HG02885 (cell line): Measurements from ENCODE around the gene DNAH2.
A peak's percentile ranks its signal among the peaks of the same experiment; 100 is the strongest.

Experiments
- ATAC-seq: cut with Tn5 transposase; IDR thresholded peaks from one replicate; pipeline ENCODE4 v1.9.1; 2021; ENCODE audit warnings: mild to moderate bottlenecking; ENCODE audit not compliant: unreplicated experiment, poor library complexity

Gene DNAH2

GRCh38 chr17:7716901-7717755 is at the start of gene DNAH2:
Gene DNAH2, plus strand, starts transcription at chr17:7717744. Its CDS starts 1,991 bp downstream, at chr17:7719735.
- no peak for ATAC-seq

DNA sequence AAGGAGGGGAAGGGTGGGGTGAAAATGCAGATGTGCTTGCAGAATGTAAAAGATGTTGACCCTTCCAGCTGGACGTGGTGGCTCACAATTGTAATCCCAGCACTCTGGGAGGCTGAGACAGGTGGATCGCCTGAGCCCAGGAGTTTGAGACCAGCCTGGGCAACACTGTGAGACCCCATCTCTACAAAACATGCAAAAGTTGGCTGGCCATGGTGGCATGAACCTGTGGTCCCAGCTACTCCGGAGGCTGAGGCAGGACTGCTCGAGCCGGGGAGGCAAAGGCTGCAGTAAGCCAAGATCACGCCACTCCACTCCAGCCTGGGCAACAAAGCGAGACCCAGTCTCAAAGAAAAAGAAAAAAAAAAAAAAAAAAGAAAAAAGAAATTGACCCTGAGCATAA is 49.1 kb upstream of the DNAH2 start:
- no peak for ATAC-seq

DNA sequence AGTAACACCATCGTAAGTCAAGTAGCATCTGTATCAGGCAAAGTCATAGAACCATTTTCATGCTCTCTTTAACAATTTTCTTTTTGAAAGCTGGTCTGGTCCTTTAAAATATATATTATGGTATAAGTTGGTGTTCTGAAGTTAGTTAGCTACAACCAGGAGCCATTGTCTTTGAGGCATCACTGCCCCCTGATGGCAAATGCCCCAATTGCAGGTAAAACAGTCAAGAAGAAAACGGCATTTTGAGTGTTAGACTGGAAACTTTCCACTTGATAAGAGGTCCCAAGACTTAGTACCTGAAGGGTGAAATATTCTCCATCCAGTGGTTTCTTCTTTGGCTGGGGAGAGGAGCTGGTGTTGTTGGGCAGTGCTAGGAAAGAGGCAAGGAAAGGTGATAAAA is 44.3 kb upstream of the DNAH2 start:
- ATAC-seq = no peak

DNA sequence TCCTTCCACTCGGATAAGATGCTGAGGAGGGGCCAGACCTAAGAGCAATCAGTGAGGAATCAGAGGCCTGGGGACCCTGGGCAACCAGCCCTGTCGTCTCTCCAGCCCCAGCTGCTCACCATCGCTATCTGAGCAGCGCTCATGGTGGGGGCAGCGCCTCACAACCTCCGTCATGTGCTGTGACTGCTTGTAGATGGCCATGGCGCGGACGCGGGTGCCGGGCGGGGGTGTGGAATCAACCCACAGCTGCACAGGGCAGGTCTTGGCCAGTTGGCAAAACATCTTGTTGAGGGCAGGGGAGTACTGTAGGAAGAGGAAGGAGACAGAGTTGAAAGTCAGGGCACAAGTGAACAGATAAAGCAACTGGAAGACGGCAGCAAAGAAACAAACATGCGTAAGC is 42.6 kb upstream of the DNAH2 start:
- no peak for ATAC-seq

- ATAC-seq = no peak
Observed at GRCh38 chr17:7676533-7676932, 41.0 kb upstream of the DNAH2 start.

DNA sequence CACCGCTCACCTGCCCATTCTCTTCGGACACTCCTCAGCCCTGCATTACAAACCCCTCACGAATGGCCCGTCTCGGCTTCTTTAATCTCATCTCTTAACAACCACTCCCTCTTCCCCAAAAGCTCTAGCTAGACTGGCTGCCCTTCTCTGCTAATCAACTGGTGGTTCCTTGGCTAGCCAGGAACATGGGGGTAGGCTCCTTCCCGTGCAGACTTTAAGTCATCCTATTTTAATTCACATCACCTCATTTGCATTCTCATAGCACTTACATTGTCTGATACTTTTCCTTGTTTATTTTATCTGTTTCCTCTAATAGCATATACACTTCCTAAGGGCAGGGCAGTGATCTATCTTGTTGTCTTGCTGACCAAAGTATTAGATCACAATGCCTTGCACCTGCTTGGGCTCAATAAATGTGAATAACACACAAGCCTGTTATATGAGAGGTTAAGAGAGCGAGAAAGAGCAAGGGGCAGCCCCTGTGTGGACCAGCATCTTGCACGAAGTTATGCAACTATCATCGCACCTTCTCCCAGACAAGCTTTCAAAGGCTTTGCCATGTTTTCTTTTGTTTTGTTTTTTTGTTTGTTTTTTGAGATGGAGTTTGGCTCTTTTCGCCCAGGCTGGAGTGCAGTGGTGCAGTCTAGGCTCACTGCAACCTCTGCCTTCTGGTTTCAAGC is 40.0 kb upstream of the DNAH2 start:
- ATAC-seq = no peak

DNA sequence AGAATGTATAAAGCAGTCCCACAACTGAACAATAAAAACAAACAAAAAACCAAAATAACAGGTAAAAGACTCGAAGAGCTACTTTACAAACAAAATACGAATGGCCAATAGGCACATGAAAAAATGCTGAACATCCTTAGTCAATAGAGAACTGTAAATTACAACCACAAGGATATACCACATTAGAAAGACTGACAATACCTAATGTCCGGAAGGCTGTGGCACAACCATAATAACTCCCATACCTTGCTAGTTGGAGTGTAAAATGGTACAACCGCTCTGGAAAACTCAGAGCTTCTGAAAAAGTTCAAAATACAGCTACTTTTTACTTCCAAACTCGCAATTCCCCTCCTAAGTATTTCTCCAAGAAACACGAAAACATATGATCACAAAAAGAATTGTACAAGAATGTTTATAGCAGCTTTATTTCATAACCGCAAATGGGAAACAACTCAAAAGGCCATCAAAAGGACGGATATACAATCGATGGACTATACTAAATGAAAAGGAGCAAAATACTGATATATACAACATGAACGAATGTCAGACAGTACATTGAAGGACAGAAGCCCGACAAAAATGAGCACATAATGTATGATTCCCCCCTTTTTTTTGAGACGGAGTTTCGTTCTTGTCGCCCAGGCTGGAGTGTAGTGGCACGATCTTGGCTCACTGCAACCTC is 32.6 kb upstream of the DNAH2 start:
- ATAC-seq = no peak

- peak; percentile 58 for ATAC-seq
Observed at GRCh38 chr17:7685533-7686221, 31.9 kb upstream of the DNAH2 start.

DNA sequence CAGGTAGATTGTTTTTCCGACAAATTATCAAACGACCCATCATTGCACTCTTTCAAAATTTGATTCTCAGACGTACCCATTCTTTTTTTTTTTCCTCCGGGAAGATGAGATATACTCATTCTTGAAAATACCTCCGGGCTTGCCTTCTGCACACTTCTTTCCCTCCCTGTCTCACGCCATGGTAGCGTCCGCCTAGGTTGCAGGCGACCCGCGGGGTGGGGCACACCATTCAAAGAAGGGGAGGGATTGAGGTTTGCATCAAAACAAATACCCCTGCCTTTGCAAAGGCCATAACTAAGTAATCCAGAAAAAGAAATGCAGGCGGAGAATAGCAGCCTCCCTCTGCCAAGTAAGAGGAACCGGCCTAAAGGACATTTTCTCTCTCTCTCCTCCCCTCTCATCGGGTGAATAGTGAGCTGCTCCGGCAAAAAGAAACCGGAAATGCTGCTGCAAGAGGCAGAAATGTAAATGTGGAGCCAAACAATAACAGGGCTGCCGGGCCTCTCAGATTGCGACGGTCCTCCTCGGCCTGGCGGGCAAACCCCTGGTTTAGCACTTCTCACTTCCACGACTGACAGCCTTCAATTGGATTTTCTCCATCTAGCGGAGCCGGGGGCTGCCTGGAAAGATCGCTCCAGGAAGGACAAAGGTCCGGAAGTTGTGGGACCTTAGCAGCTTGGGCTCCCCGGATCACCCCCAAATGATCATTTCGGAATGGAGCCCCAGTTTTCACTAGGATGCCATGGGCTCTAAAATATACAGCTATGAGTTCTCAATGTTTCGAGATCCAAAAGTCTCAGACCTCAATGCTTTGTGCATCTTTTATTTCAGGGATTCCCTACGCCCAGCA is 31.1 kb upstream of the DNAH2 start:
- ATAC-seq = peak; percentile 51

DNA sequence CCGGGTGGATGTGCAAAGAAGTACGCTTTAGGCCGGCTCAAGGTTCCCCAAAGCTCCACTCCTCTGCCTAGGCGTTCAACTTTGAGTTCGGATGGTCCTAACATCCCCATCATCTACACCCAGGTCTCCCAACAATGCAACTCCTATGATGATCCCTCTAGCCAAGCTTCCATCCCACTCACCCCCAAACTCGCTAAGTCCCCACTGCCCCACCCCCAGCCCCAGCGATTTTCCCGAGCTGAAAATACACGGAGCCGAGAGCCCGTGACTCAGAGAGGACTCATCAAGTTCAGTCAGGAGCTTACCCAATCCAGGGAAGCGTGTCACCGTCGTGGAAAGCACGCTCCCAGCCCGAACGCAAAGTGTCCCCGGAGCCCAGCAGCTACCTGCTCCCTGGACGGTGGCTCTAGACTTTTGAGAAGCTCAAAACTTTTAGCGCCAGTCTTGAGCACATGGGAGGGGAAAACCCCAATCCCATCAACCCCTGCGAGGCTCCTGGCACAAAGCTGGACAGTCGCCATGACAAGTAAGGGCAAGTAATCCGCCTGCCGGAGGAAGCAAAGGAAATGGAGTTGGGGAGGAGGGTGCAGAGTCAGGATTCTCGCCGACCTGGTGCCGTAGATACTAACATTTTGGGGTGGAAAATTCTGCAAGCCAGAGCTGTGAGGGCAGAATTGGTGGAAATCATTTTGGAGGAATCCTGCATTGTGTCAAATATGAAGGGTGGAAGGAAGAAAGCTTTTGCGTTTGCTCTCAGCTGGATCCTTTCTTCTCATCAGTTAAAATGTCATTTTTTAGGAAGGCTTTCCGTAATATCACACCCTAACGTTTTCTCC is 30.3 kb upstream of the DNAH2 start, which contains the start of gene TP53:
Gene TP53 (minus strand): TSS at position 419 of the 836 bp plus-strand sequence. CDS start 10,896 bp downstream, outside the sequence.
- ATAC-seq = peak; percentile 37

GRCh38 chr17:7687908-7688807 is 29.4 kb upstream of the DNAH2 start, which contains the start of gene WRAP53:
Gene WRAP53, plus strand, starts transcription at chr17:7688477. Its CDS starts 172 bp downstream, at chr17:7688649.
- peak; percentile 78 for ATAC-seq

GRCh38 chr17:7688808-7689316 is 28.7 kb upstream of the DNAH2 start:
- no peak for ATAC-seq

DNA sequence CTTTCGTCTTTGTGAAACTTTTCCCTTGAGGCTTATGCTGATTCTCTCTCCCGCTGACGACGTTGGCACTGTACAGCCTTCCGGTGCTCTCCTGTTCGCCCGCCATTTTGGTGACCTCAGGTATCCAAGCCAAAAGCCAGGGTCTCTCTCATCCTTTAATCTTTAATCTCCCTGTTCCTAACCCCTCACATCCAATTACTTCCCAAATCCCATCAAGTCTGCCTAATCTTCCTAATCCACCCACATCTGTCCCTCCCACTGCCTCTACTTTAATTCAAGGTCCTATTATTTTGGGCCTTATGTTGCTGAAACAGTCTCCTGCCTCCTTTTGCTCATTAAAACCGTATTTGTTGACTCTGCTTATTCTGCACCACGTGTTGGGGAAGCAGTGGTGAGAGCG is 22.0 kb upstream of the DNAH2 start:
- ATAC-seq = no peak

GRCh38 chr17:7697828-7698588 is 19.5 kb upstream of the DNAH2 start:
- no peak for ATAC-seq

DNA sequence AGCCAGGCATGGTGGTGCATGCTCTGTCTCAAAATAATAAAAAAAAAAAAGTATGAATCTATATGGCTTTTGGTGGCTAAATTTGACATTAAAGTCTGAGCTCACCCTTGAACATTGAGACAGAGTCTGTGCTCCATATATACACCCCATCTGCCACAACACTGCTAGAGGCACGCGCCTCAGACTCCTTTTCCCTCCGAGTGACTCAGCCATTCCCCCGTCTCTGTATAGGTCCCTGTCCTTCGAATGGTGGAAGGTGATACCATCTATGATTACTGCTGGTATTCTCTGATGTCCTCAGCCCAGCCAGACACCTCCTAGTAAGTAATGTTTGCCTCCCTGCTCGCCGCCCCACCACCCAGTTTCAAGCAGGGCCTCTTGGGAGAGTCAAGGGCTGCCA is 17.0 kb upstream of the DNAH2 start:
- no peak for ATAC-seq

DNA sequence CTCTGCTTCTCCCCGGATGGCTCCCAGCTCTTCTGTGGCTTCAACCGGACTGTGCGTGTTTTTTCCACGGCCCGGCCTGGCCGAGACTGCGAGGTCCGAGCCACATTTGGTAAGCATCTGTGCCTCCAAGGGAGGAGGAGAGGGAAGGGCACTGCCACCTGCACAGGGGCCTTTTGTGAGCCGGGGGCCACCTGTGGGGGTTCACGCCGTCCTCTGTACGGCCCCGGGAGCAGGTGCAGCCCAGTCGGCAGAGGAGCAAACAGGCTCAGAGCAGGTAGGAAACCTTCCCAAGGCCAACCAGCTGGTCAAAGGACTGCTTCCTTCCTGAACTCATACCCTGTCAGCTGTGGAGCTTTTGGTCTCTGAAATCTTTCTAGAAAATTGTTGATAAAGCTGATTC is 15.9 kb upstream of the DNAH2 start:
- no peak for ATAC-seq

DNA sequence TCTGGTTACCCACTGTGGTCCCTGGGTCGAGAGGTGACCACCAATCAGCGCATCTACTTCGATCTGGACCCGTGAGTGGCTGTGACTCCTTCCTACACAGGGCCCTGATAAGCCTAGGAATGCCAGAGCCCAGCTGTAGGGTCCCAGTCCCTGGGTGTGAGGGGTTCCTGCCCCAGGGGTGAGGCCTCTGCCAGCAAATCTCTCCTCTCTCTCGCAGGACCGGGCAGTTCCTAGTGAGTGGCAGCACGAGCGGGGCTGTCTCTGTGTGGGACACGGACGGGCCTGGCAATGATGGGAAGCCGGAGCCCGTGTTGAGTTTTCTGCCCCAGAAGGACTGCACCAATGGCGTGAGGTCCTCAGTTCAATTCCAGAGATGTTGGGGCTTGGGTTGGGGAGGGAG is 14.8 kb upstream of the DNAH2 start:
- ATAC-seq = no peak
